Astrocyte of the hippocampus (primary cell): Measurements from ENCODE around the gene STAT1.
A peak's percentile ranks its signal among the peaks of the same experiment; 100 is the strongest.
"Not testable (repeated sequence)": the region's sequence is repeated elsewhere in the genome, so short reads cannot be mapped to it uniquely, and the experiment has no call there.

Experiments
- DNase-seq: peaks from one replicate; pipeline ENCODE4 v3.0.0; 2011; ENCODE audit warnings: low read depth, low spot score

Gene STAT1

DNA sequence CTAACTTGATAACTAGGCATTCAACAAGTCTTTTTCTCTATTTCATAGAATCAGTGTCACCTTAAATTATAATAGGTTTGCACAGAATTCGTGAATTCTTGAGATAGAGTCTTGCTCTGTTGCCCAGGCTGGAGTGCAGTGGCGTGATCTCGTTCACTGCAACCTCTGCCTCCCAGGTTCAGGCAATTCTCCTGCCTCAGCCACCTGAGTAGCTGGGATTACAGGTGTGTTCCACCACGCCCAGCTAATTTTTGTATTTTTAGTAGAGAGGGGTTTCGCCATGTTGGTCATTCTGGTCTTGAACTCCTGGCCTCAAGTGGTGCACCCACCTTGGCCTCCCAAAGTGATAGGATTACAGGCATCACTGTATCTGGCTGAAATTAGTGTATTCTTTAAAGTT is 52.9 kb downstream of the STAT1 start:
- not testable (repeated sequence) for DNase-seq

DNA sequence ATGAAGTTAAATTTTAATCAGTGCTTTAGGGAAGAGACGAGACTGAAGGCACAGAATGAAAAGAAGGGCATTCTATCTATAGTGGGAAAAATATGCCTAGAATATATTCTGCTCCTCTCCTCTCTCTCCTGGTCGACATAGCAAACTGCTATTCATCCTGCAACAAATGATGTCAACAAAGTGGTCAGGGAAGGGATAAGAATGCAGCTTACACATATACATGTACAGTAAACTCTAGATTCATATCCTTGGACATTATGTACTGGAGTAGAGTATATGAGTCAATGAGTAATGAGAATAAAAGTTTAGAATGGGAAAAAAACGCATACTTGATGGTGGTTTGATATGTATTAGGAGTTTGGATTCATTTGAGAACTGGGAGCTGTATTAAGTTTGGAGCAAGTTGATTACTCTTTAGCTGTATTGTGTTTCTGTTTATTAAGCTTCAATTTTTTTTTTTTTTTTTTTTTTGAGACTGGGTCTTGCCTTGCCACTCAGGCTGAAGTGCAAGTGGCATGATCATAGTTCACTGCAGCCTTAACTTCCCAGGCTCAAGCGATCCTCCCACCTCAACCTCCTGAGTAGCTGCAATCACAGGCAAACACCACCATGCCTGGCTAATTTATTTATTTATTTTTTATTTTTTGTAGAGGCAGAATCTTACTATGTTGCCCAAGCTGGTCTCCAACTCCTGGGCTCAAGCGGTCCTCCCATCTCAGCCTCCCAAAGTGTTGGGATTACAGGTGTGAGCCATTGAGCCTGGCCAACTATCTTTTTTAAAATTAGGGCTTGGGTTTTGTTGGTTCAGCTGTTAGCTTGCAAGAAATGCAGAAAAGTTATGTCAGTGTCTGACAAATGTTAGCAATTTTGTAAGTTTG is 53.8 kb downstream of the STAT1 start:
- DNase-seq: no peak

DNA sequence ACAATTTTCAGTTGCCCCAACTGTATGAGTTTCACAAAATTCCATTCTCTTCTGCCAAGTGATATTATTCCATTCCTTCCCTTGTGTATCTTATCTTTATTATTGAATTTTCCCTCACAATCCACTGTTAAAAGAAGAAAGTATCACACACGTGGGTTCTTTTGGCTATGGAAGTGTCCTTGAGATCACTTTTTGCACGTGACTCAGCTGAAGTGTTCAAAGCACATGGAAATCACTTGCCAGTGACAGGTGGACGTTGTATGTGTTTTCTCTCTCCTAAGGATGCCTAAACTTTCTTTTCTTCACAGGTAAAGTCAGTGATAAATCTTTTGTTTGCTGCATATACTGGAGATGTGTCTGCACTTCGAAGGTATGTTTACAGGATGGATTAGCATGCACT is 60.7 kb downstream of the STAT1 start:
- DNase-seq: no peak

DNA sequence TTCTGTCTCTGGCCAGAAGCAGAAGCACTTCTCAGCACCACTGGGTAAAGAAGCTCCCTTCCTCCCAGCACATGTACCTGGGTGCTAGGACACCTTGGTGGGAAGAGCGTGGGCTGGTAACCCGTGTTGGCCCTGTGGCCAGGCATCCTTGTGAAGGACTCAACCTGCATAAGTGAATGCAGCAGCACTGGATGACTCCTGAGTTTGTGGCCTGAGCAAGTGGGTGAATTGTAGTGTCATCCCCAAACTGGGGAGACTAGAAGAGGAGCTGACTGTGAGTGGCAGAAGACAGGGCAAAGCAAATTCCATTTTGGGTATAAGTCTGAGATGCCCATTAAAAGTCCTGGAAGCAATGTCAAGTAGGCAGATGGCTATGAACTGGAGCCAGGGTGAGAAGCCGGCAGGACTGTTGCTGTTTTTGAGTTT is 63.4 kb downstream of the STAT1 start:
- no peak for DNase-seq

DNA sequence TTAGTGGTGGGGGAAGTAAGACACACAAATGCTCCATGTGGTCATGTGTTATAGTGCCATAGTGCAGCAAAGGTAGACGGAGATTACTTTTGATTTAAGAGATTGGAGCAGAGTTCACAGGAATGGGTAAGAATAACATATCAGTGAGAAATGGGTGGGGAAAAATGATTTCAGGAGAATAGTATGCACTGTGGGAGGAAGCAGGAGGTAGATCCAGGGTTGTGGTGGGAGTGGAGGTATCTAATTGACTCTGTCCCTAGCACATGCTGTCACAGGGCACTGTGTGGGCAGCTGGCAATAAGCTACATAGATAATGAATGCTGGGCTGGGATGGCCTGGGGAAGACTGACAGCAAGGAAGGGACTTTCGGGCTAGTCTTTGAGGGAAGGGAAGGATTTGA is 65.3 kb downstream of the STAT1 start:
- peak; percentile 85 for DNase-seq

DNA sequence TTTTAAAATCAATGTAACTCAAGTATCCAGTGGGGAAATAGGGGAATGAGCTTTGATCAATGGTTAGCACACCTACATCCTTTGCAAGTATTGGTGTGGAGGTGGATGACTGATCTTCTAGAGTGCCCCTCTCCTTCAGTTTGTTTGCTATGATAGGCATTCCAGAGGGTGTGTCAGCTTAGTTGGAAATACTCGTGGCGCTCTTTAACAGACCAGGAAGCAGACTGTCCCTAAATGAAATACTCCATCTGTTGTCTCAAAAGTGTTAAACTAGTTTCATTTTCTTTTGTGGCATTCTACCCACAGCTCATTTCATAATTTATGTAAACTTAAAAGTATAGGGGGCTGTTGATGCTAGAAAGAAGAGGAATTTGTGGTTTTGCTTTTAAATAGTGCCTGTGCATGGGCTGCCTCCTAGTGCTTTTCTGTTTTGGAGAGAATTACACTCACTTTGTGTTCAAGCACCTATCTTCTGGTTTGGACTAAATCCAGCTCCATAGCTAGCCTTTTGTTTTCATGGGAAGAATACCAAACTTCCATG is 66.2 kb downstream of the STAT1 start:
- peak; percentile 82 for DNase-seq

DNA sequence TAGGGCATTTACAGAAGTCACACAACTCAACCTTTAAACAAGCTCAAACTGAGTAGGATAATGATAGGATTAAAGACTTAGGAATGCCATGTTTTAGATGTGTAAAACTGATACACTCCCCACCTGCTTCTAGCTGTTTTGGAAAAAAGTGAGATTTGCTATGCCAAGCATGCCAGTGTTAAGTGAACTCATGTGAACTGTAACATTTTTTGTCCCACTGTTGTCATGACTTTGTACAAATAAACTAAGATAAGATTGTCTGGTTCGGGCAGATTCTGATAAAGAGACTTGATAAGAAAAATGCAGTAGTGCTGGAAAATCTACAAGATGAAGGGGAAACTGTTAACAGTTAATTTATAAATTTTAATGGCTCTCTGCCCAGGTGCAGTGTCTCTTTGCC is 66.8 kb downstream of the STAT1 start:
- DNase-seq: peak; percentile 77

DNA sequence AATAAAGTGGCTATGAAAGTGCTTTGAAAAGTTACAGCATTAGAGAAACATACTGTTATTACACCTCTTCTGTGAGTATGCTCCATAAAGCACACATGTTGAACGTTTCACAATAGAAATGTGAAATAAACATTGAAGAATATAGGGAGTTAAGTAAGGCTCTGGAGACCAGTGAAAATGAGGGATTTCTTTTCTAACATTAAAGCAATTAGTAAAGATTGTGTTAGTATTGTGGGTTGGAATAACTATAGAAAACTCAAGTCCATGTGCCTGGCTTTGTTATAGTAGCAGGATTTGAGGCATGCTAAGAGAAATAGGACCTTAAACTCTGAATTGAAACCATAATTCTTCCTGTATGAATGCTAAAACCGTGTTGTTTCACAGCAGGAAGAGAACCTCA is 70.3 kb downstream of the STAT1 start:
- DNase-seq: no peak

DNA sequence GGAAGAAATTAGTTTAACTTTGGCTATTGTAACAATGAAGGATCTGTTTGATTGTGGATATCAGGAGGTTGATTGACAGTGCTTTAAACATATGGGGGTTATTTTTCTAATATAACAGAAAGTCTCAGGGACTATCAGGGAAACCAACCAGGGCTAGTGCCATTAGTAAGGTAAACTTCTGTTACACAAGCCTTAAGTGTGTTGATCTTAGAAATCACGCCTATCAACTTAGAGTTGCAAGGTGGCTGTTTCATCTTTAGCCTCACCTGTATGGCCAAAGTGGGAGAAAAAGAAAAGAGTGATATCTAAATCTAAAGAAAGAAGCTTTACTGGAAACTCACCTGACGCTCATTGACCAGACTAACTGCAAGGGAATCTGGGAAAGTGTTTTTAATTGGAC is 71.3 kb downstream of the STAT1 start:
- DNase-seq: no peak

DNA sequence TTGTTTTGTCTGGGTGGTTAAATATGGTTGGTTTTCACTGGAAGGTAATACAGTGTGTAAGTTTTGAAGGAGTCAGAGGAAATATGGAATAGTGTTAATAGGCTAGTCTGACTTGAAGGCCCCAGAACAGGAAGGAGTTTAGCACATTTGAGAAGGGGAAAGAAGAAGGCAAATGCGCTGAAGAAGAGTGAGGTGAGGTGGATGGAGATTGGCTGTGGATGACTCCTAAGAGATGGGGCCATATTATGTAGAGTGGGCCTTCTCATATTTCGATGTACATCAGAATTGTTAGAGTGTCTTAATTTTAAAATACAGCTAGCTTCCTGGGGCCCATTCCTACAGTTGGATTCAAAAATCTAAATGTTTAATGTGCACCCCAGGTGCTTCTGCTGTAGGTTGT is 72.4 kb downstream of the STAT1 start:
- DNase-seq: no peak

DNA sequence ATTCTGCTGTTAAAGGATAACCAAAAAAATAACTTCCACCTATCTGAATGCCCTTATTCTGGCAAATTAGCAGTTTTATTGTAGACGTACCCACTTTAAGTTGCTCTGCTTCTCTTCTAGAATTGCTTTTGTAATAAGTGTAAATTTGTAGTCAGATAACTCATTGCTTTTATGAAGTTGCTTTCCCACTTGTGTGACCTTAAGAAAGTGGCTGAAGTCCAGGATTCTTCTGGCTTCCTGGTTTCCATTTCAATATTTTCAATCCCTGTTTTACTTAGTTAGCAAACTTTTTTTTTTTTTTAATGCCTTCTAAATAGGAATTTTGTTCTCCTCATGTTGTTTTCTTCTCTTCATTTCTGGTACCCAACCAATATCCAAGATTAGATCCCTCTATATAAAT is 73.5 kb downstream of the STAT1 start:
- peak; percentile 25 for DNase-seq

DNA sequence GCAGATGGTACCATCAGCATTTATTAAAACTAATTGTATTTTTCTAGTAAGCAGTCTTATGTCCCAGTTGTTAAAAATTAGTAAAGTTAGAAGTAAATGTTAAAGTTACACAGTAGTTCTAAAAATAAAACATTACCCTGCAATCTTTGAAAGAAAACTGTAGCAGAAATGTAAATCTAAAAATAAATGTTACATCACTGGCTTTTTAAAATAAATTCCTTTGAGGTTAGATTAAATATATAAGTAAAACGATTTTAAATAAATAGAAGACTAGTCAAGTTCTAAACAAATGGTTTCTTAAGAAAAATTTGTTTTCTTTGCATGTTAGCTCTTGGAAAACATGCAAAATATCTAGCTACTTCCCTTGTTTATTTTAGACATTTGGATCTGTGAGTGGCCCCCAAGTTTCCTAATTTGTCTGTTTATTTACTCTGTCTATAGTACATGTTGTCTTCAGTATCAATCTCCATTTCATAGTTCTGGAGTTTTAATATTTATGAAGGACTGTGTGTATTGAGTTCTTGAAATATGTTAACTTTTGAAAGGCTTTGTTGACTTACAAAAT is 75.1 kb downstream of the STAT1 start:
- no peak for DNase-seq

DNA sequence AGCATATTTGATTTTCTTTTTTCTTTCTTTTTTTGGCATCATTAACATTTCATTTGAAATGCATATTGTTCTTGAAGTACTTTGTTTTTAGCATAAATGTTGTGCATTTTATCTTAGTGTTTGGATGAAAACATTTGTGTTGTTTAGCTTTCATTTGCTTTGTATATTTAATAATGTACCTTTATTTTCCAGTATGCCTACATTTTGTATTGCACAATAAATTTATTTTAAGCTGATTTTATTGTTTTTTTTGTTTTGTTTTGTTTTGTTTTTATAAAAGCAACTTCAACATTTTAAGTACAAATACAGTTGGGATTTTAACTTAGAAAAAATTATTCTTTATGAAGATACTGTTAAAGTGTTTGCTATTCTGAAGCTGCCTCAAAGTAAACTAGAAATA is 78.9 kb downstream of the STAT1 start:
- DNase-seq: no peak

DNA sequence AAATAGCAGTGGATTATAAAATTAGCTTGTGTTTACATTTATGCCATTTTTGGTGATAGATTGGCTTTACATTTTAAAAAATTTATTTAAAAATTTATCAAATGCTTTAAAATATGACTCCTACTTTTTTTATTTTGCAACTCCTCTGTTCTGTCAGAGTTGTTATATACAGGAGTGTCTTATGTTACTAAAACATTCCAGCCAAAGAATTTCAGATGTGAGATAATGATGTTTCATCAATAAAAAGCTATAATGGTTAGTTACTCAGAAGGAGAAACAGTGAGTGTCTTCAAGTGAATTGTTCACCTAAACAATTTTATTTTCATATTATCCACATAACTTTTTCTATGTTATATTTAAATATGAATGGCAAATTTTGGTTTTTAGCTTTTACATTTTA is 80.6 kb downstream of the STAT1 start:
- no peak for DNase-seq

DNA sequence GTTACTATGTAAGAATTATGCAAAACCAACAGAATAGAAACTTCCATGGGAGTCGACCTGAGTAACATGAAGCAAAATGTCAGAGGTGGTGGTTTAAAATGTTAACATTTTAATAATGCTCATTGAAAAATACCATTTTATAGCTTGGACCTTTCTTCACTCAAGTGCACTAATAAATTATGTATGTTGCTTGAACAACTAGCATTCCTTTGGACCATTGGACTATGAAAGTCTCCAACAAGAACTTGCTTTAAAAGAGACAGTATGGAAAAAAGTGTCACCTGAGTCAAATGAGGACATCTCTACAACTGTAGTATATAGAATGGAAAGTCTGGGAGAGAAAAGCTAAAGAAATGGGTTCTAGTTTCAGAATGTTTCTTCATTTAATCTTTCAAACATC is 81.5 kb downstream of the STAT1 start:
- no peak for DNase-seq

DNA sequence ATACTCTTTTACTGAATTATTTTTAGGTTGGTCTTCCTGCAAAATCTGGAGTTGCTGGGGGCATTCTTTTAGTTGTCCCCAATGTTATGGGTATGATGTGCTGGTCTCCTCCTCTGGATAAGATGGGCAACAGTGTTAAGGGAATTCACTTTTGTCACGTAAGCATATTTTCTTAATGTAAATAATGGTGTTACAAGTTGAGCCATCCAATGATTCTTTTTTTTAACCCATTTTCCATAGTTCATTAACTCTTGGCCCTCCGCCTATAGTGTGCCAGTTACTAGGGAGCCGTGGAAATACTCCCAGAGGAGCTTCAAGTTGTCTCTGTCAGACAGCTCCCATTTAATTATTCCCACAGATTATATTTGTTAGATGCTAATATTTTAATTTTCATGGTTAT is 83.6 kb downstream of the STAT1 start:
- DNase-seq: no peak

DNA sequence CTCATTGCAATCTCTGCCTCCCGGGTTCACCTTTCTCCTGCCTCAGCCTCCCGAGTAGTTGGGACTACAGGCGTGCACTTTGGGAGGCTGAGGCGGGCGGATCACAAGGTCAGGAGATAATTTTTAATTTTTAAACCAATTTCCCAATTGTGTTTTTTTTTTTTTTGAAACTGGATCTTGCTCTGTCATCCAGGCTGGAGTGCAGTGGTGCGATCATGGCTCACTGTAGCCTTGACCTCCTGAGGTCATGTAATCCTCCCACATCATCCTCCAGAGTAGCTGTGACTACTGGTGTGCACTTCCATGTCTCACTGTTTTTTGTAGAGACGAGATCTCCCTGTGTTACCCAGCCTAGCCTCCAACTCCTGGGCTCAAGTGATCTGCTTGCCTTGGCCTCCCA is 84.1 kb downstream of the STAT1 start:
- DNase-seq: no peak

DNA sequence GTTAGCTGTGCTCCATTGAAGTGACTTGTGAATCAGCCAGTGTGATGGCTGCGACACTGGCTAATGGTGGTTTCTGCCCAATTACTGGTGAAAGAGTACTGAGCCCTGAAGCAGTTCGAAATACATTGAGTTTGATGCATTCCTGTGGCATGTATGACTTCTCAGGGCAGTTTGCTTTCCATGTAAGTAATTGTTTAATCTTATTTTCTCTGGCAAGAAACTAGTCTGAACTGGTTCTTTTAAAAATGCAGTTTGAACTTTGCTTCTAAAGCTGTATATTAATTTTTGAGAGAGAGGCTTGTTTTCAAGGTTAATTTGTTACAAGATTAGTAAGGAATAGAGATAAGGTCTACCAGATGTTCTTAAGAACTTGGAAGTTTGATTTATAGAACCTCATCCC is 86.7 kb downstream of the STAT1 start:
- peak; percentile 80 for DNase-seq

DNA sequence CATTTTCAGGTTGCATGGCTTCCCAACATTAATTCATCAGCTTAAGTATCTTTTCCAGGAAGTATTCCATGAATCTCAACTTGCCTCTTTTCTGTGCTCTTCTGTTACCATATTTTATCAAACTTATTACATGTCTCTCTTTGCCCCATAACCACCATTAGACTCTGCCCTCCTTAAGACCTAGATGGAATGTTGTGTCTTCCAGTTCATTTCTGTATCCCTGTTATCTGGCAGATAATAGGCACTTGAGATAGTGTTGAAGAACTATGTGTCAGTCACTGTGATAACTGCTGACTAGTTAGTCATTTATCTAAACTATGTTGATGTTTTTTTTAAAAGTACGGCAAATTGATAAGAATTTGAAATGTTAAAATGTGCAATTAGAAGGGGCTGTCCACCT is 91.6 kb downstream of the STAT1 start:
- DNase-seq: no peak

DNA sequence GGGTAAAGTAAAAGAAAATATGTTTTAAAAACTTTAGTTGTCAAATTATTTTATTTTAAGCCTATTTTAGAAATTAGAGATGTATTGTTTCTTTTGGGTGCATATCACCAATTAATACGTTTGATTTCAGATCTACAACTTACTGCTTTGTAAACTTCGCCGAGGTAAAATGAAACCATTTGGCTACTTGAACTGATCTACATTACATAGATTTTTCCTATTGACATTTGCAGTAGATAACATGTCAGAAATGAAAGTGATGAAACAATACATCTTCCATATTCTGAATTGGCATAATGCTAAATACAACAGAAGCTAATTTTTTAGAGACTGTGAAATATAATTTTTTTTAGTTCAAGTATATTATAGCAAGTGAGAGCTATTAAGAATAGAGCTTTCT is 93.9 kb downstream of the STAT1 start:
- DNase-seq: no peak
